Activated CD4-positive, CD25-positive, alpha-beta regulatory T cell treated with anti-CD3 and anti-CD28 coated beads, Interleukin-2, amount 50 U/mL, for 24 hours (primary cell): ENCODE data around the gene PHF13.
"Not testable (repeated sequence)": the region's sequence is repeated elsewhere in the genome, so short reads cannot be mapped to it uniquely, and the experiment has no call there.

Source experiments
- ATAC-seq, 2 donors: fragments of 150-1000 bp; cut with Tn5 transposase; one replicate each; pipeline ENCODE4 v1.10.0; 2021; ENCODE audit warnings: mild to moderate bottlenecking in 1 of 2, moderate library complexity in 1 of 2

The PHF13 gene

GRCh38 chr1:6631058-6631457 lies 17.5 kb downstream of the PHF13 start:
- no peak for ATAC-seq

- ATAC-seq: no peak
Measured at GRCh38 chr1:6632588-6633514, 19.3 kb downstream of the PHF13 start.

- ATAC-seq: peak; percentile 55 to 68
Measured at GRCh38 chr1:6634371-6635052, 21.0 kb downstream of the PHF13 start.

GRCh38 chr1:6635161-6635909 lies 21.8 kb downstream of the PHF13 start:
- no peak for ATAC-seq

- ATAC-seq: no peak
Measured at GRCh38 chr1:6635910-6636760, 22.6 kb downstream of the PHF13 start.

- ATAC-seq: not testable (repeated sequence)
Measured at GRCh38 chr1:6636778-6637177, 23.2 kb downstream of the PHF13 start.

- ATAC-seq: no peak
Measured at GRCh38 chr1:6637770-6638169, 24.2 kb downstream of the PHF13 start.

- ATAC-seq: no peak
Measured at GRCh38 chr1:6638226-6638625, 24.7 kb downstream of the PHF13 start.

GRCh38 chr1:6640867-6641266 lies 27.3 kb downstream of the PHF13 start:
- not testable (repeated sequence) for ATAC-seq

GRCh38 chr1:6645018-6645417 lies 31.5 kb downstream of the PHF13 start:
- ATAC-seq: no peak

GRCh38 chr1:6646499-6647148 lies 33.1 kb downstream of the PHF13 start:
- peak in 1 of 2 donors; percentile 36 for ATAC-seq

- no peak for ATAC-seq
Measured at GRCh38 chr1:6648556-6648955, 35.0 kb downstream of the PHF13 start.

- no peak for ATAC-seq
Measured at GRCh38 chr1:6651909-6652308, 38.4 kb downstream of the PHF13 start.

- ATAC-seq: no peak
Measured at GRCh38 chr1:6652986-6653385, 39.5 kb downstream of the PHF13 start.

GRCh38 chr1:6653436-6654290 lies 40.1 kb downstream of the PHF13 start:
- ATAC-seq: no peak

GRCh38 chr1:6657138-6657537 lies 43.6 kb downstream of the PHF13 start:
- ATAC-seq: no peak

- ATAC-seq: no peak
Measured at GRCh38 chr1:6658359-6659060, 45.0 kb downstream of the PHF13 start.

- ATAC-seq: no peak
Measured at GRCh38 chr1:6660415-6661049, 47.0 kb downstream of the PHF13 start.

- ATAC-seq: not testable (repeated sequence)
Measured at GRCh38 chr1:6662468-6662867, 48.9 kb downstream of the PHF13 start.

- no peak for ATAC-seq
Measured at GRCh38 chr1:6666696-6667095, 53.2 kb downstream of the PHF13 start.
